H1 (cell line): ENCODE measurements around the gene SLAMF1. TPM values are rescaled to one million over a fixed set of nuclear protein-coding genes. Genes with fewer than 3 reads are reported as not detected.

ENCODE experiments used
- BCL11A ChIP-seq, 2 experiments: IDR thresholded peaks; one replicate each; pipeline ENCODE4 v1.6.1; 2011; ENCODE audit warnings: low read depth in 2 of 2, low read length in 2 of 2, mild to moderate bottlenecking in 2 of 2
- EZH2 ChIP-seq: fragments of 200-600 bp; sonication (generic); IDR thresholded peaks from 2 replicates; pipeline ENCODE4 v1.7.1; 2012; ENCODE audit warnings: low read depth, mild to moderate bottlenecking, moderate library complexity, low read length, inconsistent platforms; ENCODE audit not compliant: severe bottlenecking
- FOSL1 ChIP-seq: IDR thresholded peaks from 2 replicates; pipeline ENCODE4 v1.6.1; 2011; ENCODE audit warnings: mild to moderate bottlenecking, low read depth, low read length, moderate library complexity; ENCODE audit not compliant: insufficient read depth
- JUND ChIP-seq: IDR thresholded peaks from 2 replicates; pipeline ENCODE4 v1.6.1; 2011; ENCODE audit warnings: mild to moderate bottlenecking, improper control_type of control experiment, low read length
- SIRT6 ChIP-seq: IDR thresholded peaks from one replicate; pipeline ENCODE4 v1.7.1; 2012; ENCODE audit warnings: low read length, inconsistent platforms
- polyA plus RNA-seq, 7 experiments: library from polyadenylated mRNA; depleted of rRNA in 3 of 7; stranded (reverse) in 5 of 7; unstranded in 2 of 7; fragments of >200 nt in 5 of 7; fragments of 200-250 nt in 2 of 7; gene quantifications; 1 replicate in 5 of 7; 2 replicates in 1 of 7; 4 replicates in 1 of 7; pipeline versions ENCODE4 v1.2.1 to v1.2.3, GENCODE V29; 2011 to 2013; ENCODE audit warnings: missing spikeins in 2 of 7, mixed read lengths in 2 of 7
- total RNA-seq: library from RNA; stranded (reverse); fragmentation: NEBNext Ultra II Directional; extraction: Animal tissue kit (Norgen Biotek cat#: 25700); gene quantifications from 2 replicates; pipeline ENCODE4 v1.2.1, GENCODE V29; 2021

The SLAMF1 gene
- total and polyA plus RNA-seq, 2 of the 8 experiments (the other 6 are each of a cell fraction or from before 2014, with no cell fraction given): not detected

DNA sequence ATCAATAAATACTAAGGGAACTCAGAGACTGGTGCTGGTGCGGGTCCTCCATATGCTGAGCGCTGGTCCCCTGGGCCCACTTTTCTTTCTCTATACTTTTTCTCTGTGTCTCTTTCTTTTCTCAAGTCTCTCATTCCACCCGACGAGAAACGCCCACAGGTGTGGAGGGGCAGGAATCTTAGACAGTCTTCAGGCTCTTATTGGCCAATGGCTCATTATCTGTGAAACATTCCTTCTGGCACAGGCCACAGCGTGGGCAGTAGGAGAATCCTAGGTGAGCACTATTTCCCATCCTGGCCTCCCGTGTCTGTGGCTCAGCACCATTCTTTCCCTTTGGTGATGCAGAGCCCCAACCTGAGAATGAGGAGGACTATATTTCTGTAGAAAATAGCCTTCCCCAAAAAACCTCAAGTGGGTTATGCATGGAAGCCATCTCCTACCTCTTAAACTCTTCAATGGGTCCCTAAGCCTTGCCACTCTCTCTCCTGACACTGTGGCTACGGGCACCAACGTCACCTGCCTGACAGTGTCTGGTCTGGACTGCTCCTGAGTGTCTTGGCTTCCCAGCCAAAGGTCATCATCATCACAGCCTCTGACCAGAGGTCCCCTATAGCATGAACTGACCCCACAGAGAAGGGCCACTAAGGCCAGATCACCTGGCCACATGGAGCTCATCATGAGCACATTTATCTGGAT lies 6.2 kb upstream of the SLAMF1 start (continued):
- no peak for TF ChIP-seq EZH2
- no peak for TF ChIP-seq FOSL1
- no peak for TF ChIP-seq BCL11A (IDR thresholded peaks at IDR 0.05; ENCODE audit: low read depth in 2 of 2, low read length in 2 of 2)
- TF ChIP-seq SIRT6: no peak
- TF ChIP-seq JUND: no peak
- TF ChIP-seq, all 59 proteins: peak for 0
